IPS DF 6.9 (cell line): ENCODE measurements around the gene SAMSN1.

Source experiments
- DNase-seq: peaks from one replicate; pipeline ENCODE4 v3.0.0-alpha.2; 2013; ENCODE audit warnings: low read depth, low spot score
- H3K27ac ChIP-seq: one replicate; pipeline ENCODE4 v1.5.1; 2013; ENCODE audit warnings: low read length, control low read depth
- H3K27me3 ChIP-seq: 2 replicates; pipeline ENCODE4 v1.6.1; 2013; ENCODE audit warnings: mild to moderate bottlenecking, low read length; ENCODE audit not compliant: control insufficient read depth, insufficient read depth
- H3K36me3 ChIP-seq: 2 replicates; pipeline ENCODE4 v1.6.1; 2013; ENCODE audit warnings: low read length; ENCODE audit not compliant: control insufficient read depth, insufficient read depth
- H3K4me1 ChIP-seq: 2 replicates; pipeline ENCODE4 v1.6.1; 2013; ENCODE audit warnings: low read length; ENCODE audit not compliant: control insufficient read depth, insufficient read depth
- H3K4me3 ChIP-seq: 2 replicates; pipeline ENCODE4 v1.5.1; 2013; ENCODE audit warnings: mild to moderate bottlenecking, low read length
- H3K9me3 ChIP-seq: 2 replicates; pipeline ENCODE4 v1.6.1; 2013; ENCODE audit warnings: low read length, inconsistent platforms; ENCODE audit not compliant: control insufficient read depth, insufficient read depth
- WGBS: extraction: QIAGEN DNeasy Blood & Tissue Kit; methylation state at CpG from one replicate; pipeline ENCODE4 v1.1.7; 2013; ENCODE audit warnings: mixed read lengths, missing lambda C conversion rate; ENCODE audit not compliant: insufficient read length, insufficient coverage; 5-methylcytosine and 5-hydroxymethylcytosine counted together

SAMSN1 gene

DNA sequence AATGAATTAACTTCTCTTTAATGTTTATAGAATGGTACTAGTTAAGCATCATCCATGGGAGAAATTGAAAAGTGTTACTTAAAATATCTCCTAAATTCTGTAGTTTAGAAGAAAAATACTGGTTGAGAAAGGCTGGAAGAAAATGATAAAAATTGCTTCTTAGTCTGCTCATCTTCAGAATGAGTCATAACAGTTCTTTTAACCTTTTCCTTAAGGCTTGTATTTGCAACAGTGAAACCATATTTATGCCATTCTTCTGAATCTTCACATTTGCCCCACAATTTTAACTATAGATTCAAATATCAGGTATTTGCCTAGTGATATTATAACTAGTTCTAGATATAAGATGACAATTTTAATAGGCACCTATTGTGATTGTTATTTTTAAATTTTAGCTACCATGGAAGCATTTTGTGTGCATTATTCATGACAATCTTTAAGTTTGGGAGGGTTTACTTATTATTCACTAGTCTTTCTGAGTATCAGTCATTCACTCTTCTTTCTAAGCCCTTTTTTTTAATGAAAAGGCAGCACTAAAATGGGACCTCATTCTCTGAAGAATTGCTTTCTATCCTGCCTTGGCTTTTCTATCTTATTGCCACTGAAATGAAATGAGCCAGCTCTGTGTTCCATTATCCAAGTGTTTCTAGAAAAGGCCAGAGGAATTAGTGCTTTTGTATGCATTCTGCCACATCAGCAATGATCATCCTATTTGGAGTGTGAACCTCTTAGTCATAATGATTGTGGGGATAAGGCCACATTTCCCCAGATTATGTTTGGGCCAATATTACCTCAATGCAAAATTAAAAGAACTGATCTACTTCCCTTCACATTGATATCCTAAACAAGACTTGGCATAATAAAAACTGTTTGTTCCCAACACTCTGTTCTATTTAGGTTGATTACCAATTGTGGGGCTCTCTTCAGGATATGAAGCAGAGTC lies 58.4 kb downstream of the SAMSN1 start:
- no peaks in the 10 kb centered on the region for H3K36me3 ChIP-seq
- H3K4me3 ChIP-seq = no peak overlapping the region
- no peaks in the 10 kb centered on the region for H3K9me3 ChIP-seq
- no peak overlapping the region for H3K27ac ChIP-seq
- no peaks in the 10 kb centered on the region for H3K27me3 ChIP-seq
- DNase-seq = no peak
- H3K4me1 ChIP-seq = no peaks in the 10 kb centered on the region

DNA sequence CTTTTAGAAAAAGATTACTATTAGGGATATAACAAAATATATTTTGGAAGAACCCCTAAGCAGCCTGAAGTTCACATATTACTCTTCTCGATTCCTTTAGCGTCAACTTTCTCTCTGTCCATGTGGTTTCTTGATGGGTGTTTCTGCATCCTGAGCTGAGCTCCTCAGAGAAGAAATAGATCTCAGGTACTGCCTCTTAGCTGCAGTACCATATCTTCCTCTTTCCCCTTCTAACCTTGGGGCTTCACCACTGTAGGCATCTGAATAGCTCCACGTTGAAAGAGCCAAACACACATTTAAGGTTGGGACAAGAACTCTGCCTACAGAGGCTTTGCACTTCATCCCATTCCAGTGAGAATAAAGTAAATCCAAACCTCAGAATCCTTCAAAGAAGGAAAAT lies 59.2 kb downstream of the SAMSN1 start:
- H3K36me3 ChIP-seq = no peaks in the 10 kb centered on the region
- no peak overlapping the region for H3K27ac ChIP-seq
- no peaks in the 10 kb centered on the region for H3K9me3 ChIP-seq
- DNase-seq = no peak
- H3K4me1 ChIP-seq = no peaks in the 10 kb centered on the region
- no peaks in the 10 kb centered on the region for H3K27me3 ChIP-seq
- no CpG with 5 or more reads among the region's 3 CpGs for WGBS
- H3K4me3 ChIP-seq = no peak overlapping the region

DNA sequence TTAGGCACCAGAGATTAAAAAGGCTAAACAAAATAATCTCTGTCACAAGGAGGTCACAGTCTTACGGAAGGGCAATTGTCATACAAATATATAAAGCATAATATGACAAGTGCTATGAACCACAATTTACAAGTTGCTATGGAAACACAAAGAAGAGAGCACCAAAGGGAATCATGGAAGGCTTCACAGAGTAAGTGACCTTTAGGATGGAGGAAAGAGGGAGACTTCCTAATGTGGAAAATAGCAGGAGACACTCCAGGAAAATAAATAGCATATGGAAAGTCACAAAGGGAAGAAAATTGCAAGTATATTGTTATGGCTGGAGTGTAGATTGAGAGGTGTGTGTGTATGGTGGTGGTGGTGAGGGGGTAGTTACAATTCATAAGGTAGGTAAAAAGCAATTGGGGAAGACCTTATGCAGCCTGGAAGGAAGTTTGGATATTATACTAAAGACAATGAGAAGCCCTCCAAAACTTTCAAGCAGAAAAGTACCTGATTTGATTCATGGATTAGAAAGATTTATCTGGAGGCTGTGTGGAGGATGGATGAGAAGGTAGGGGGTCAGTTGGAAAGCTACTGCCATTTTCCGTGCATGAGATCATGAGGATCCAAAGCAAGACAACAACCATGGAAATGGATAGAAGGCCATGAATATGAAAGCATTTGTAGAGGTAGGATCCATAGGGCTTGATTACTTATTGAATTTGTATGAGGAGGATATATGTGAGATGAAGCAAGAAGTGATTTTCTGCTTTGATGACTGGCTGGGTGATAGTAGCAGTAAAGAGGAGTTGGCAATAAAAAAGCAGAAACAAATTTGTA lies 61.7 kb downstream of the SAMSN1 start:
- DNase-seq = no peak
- Histone ChIP-seq H3K27ac (no peak overlapping the region), H3K4me3 (no peak overlapping the region), H3K4me1 (no peaks in the 10 kb centered on the region), H3K9me3 (no peaks in the 10 kb centered on the region), H3K36me3 (no peaks in the 10 kb centered on the region), H3K27me3 (no peaks in the 10 kb centered on the region)
- whole genome bisulfite sequencing = no CpG with 5 or more reads among the region's 2 CpGs

DNA sequence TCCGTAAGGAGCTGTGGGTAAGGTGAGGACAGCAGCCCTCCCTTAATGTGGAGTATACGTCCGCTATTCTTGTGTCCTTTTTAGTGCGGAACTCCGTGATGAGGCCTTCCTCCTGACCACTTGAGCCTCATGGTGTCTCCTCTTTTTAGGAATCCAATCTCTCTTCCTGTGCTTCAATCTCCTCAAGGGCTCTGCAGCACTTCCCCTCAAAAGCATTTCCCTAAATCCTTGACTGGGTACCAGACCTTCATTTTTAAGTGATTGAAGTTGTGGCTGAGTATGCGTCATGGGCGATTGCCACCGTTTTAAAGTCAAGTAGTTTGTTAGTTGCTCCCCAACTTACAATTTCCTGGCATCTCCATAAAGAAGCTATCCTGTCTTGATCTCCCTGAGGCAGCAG lies 62.8 kb downstream of the SAMSN1 start:
- H3K27me3 ChIP-seq = no peaks in the 10 kb centered on the region
- no peaks in the 10 kb centered on the region for H3K9me3 ChIP-seq
- no peaks in the 10 kb centered on the region for H3K36me3 ChIP-seq
- no peak overlapping the region for H3K4me3 ChIP-seq
- H3K4me1 ChIP-seq = no peaks in the 10 kb centered on the region
- H3K27ac ChIP-seq = no peak overlapping the region
- no CpG with 5 or more reads among the region's 8 CpGs for WGBS
- no peak for DNase-seq

DNA sequence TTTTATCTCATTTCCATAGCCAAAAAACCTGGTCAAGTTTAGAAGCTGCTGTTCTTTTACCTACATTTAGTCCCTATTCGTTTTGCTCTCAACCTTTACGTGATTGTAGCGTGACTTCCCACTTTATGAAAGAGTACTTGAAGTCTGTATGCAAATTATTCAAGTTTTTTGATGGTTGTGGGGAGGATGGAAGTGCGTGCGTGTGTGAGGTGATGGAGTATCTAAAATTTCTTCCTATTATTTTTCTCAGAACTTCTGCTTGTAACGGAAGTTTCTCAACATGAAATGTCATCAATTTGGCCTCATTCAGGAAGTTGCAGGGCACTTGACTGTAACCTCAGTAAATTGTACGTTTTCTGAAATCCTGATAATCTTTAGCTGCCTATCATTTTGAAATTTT lies 64.0 kb downstream of the SAMSN1 start:
- no peak overlapping the region for H3K27ac ChIP-seq
- WGBS = 100% methylated on average over 2 of the region's 7 CpGs

DNA sequence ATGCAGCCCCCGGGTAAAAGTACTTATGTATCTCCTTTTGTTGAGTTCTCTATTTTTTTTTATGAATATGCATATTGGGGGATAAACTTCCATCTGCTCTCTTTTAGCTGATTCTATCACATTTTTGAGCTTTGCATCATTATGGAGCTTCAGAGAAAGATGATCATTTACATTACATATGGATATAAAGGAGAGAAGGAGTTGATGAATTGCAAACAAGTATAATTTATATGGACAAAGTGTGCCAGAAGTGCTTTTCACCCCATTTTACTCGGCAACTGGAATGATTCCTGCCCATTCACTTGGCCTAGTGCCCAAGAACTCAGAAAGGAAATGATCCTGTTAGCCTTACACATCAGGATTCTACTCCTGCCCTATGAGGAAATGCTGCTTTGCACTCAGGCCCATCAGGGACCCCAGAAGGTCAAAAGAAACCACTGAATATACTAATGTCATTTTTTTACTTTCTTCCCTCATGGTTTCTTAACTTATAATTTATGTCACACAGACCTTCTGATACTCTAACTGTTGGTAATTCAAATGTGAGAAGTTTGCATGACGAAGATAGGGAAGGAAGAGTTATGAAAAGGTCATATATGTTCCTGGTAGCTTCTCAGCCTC lies 65.6 kb downstream of the SAMSN1 start:
- no peaks in the 10 kb centered on the region for H3K27me3 ChIP-seq
- WGBS = no CpG with 5 or more reads among the region's 3 CpGs
- H3K27ac ChIP-seq = no peak overlapping the region
- H3K36me3 ChIP-seq = no peaks in the 10 kb centered on the region
- H3K4me3 ChIP-seq = no peak overlapping the region
- no peak for DNase-seq
- H3K9me3 ChIP-seq = no peaks in the 10 kb centered on the region
- H3K4me1 ChIP-seq = no peaks in the 10 kb centered on the region

More for the DNA sequence above, 64.0 kb downstream of the SAMSN1 start:
- Histone ChIP-seq H3K4me1 (no peaks in the 10 kb centered on the region), H3K9me3 (no peaks in the 10 kb centered on the region), H3K27me3 (no peaks in the 10 kb centered on the region), H3K36me3 (no peaks in the 10 kb centered on the region), H3K4me3 (no peak overlapping the region)
- DNase-seq = no peak

DNA sequence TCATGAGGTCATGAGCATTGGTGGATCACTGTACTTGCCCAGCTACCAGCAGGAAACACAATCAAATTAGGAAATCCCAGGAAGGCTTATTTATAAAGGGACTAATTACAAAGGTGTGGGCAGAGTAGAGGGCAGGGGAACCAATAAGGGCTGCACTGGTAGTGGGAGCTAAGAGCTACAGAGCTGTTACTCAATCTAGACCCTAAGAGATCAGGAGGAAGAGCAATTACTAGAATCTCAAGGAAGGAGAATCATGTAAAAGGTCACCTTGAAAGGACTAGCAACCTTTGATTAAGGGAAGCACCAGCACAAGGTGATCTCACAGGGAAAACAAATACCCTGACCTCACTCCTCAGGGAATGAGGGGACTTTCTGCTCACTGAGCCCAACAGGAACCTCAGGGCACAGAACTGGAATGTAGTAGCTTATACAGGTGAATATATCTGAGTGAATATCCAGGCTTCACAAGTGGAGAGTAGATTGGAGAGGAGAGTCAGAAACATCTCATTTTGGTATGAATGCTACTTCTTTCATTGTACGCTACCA lies 66.8 kb downstream of the SAMSN1 start:
- Histone ChIP-seq H3K27ac (no peak overlapping the region), H3K4me3 (no peak overlapping the region), H3K9me3 (no peaks in the 10 kb centered on the region), H3K36me3 (no peaks in the 10 kb centered on the region), H3K4me1 (no peaks in the 10 kb centered on the region), H3K27me3 (no peaks in the 10 kb centered on the region)
- WGBS = no CpG with 5 or more reads among the region's 1 CpG
- no peak for DNase-seq

DNA sequence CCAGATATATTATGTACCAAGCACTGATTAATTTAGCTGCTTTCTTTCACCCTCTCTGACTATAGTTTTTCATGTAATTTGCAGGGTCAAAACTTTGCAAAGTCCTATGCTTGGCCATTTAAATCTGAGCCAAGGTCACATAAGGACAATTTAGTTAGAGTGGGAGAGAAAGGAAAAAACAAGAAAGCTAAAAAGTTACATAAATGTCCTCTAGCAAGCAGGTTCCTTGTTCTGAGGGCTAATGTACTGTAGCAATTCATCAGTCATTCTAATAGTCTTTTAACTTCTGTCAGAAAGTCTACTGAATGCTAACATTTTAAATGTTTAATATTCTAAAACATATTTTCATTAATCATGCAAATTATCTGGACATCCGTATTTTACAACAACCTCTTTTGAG lies 68.3 kb downstream of the SAMSN1 start:
- Histone ChIP-seq H3K36me3 (no peaks in the 10 kb centered on the region), H3K9me3 (no peaks in the 10 kb centered on the region), H3K27me3 (no peaks in the 10 kb centered on the region), H3K4me3 (no peak overlapping the region), H3K27ac (no peak overlapping the region), H3K4me1 (no peaks in the 10 kb centered on the region)
- no CpG with 5 or more reads among the region's 1 CpG for WGBS
- DNase-seq = no peak

DNA sequence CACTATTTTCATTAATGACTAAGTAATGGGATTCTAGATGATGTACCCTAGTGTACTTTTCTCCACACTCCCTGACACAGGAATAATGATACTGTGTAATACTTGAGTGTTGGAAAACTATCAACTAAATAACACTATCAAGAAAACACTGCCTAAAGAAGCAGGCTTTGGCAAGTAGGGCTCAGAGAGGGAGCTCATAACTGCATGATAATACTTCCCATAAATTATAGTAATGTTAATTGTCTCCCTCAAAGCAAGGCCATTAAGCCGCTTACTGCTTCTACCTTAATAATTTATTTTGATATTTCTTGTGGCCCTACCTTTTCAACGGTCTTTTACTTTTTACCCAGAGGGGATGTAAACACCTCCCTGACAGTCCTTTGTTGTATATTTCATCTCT lies 69.0 kb downstream of the SAMSN1 start:
- no peak overlapping the region for H3K4me3 ChIP-seq
- no peaks in the 10 kb centered on the region for H3K4me1 ChIP-seq
- no peaks in the 10 kb centered on the region for H3K36me3 ChIP-seq
- no CpG with 5 or more reads among the region's 2 CpGs for WGBS
- DNase-seq = no peak
- no peaks in the 10 kb centered on the region for H3K27me3 ChIP-seq
- H3K9me3 ChIP-seq = no peaks in the 10 kb centered on the region
- no peak overlapping the region for H3K27ac ChIP-seq

DNA sequence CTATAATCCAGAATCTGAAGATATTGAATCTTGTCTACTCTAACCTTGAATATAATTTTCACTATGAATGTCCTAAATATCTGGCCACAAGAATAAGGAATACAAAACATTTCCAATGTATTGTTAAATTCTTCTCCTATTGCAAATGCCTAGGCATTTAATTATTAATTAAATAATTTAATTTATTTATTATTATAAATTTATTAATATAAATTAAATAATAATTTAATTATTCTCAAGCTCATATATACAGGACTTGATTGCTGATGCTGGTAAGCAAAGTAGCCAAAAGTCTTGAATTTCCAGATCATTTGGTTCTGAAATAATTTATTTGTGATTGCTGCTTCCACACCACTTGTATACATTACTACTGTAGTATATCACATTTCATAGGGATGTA lies 71.1 kb downstream of the SAMSN1 start:
- DNase-seq = no peak
- no peak overlapping the region for H3K27ac ChIP-seq
- no peaks in the 10 kb centered on the region for H3K36me3 ChIP-seq
- H3K9me3 ChIP-seq = no peaks in the 10 kb centered on the region
- H3K4me3 ChIP-seq = no peak overlapping the region
- H3K4me1 ChIP-seq = no peaks in the 10 kb centered on the region
- no peaks in the 10 kb centered on the region for H3K27me3 ChIP-seq
